ENCODE measurements around the gene KLC1.
"Not testable (repeated sequence)": the region's sequence is repeated elsewhere in the genome, so short reads cannot be mapped to it uniquely, and the experiment has no call there.

KLC1 gene

DNA sequence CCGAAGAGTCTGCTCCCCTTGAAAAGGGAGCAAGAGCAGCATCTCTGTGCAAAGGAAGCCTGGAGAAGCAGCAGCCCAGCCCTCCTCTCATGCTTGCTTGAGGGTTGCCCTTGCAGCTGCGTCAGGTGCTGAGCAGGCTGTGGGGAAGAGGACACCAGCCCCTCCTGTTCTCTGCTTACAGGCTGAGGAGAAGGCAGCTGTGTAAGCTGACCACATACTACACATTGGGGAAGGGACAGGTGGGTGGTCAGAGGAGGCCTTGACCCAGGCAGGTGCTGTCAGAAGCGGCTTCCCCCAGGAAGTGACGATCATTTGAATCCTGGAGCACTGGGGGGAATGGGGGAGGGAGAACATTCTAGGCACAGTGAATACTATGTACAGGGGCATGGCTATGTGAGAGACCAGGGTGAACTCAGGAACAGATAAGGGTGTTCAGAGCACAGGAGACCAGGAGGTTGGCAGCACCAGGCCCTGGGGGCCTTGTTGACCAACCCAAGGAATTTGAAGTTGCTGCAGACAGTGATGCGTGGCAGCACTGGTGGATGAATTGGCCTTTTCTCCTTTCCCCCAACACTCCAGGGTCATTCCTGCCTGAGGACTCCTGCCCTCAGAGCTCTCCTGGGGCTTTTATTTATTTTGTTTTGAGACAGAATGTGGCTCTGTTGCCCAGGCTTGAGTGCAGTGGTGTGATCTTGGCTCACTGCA lies 2.7 kb upstream of the KLC1 start:
- no peak for DNase-seq

GRCh38 chr14:103627073-103628025 lies 1.7 kb upstream of the KLC1 start:
- no peak for DNase-seq

- peak; percentile 30 for DNase-seq
Measured at GRCh38 chr14:103628221-103628683, 759 bp upstream of the KLC1 start.

DNA sequence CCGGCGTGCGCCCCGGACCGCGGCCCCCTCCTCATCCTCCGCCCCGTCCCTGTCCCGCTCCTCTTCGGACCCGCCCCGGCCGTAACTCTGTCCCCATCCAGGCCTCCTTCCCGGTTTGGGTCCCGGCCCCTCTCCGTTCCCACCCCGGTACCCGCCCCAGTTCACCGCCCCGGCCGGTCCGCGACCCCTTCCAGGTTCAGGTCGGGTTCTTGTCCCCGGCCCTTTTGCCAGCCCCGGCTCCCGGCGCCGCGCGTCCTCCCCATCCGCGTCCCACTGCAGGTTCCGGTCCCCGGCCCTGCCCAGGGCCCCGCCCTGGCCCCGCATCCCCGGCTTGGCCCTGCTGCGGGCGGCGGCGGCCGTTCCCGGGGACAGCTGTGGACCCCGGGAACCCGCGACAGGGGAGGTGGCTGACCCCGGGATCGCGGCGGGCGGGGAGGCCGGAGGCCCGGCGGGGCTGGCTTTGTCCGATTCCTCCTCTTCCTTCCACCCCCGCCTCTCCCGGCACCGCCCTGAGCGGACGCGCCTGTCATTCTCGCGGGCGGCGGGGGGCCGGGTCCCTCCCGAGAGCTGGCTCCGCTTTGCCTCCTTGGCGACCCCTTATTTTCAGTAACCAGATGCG lies 601 bp downstream of the KLC1 start:
- peak; percentile 45 for DNase-seq

GRCh38 chr14:103630364-103631108 lies 1.5 kb downstream of the KLC1 start:
- no peak for DNase-seq

- no peak for DNase-seq
Measured at GRCh38 chr14:103633391-103633790, 4.4 kb downstream of the KLC1 start.

DNA sequence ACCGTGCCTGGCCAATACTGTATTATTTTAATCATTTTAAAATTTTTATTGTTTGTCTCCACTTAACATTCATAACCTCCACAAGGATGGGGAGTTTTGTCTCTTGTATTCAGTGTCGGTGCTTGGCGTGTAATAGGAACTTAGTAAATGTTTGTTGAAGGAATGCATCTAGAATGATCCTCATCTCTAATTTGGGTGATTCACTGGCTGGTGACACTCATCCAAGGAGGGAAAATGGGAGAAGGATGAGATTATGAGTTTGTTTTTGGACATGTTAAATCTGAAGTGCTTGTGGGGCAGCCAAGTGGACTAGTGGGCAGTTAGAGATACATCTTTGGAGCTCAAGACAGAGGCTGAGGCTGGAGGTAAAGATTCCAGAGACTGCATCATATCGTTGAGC lies 5.1 kb downstream of the KLC1 start:
- no peak for DNase-seq

- DNase-seq, result no peak
Measured at GRCh38 chr14:103638594-103638993, 9.6 kb downstream of the KLC1 start.

DNA sequence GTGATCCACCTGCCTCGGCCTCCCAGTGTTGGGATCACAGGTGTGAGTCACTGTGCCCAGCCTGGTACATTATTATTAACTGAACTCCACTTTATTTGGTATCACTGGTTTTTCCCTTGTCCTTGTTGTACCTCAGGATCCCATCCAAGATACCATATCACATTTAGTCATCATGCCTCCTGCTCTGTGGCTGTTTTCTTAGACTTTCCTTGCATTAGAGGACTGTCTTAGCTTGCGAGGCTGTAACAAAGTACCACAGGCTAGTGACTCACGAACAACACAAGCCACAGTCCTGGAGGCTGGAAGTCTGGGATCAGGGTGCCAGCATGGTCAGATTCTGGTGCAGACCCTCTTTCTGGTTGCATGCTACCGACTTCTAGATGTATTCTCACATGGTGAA lies 12.2 kb downstream of the KLC1 start:
- no peak for DNase-seq

DNA sequence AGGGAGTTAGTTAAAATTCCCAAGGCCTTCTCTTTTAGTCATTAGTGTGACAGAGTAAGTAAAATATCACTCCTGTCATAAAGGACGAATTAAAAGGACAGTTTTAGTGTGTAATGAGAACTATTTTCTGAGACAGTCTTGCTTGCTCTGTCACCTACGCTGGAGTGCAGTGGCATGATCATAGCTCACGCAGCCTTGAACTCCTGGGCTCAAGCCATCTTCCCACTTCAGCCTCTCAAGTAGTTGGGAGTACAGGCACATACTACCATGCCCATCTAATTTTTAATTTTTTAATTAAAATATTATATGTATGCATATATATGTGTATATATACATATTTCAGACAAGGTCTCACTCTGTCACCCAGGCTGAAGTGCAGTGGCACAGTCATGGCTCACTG lies 17.2 kb downstream of the KLC1 start:
- DNase-seq, result no peak

DNA sequence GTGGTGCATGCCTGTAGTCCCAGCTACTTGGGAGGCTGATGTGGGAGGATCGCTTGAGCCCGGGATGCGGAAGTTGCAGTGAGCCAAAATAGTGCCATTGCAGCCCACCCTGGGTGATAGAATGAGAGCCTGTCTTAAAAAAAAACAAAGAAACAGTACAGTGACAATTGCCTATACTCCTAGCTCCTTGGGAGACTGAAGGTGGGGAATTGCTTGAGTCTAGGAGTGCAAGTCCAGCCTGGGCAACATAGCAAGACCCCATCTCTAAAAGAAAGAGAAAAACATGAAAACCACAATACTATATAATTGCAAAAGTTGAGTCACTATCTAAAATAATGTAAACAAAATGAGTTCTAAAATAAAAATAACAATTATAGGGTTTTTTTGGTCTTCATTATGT lies 20.0 kb downstream of the KLC1 start:
- no peak for DNase-seq

DNA sequence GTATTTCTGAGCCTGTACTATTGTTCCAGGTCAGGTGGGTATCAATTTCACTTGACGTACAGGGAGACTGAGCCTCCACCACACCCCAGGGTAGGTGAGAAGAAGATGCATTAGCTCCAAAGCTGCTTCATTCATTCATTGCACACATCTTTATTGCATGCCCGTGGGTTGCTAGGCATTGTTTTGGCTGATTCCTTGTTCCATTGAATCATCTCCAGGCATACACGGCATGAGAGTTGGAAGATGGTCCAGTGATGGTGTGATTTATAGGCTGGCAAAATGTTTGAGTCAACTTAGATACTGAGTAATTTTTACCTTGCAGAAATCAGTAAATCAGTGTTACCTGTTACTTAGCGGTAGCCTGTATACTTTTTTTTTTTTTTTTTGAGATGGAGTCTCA lies 21.2 kb downstream of the KLC1 start:
- DNase-seq, result no peak

- DNase-seq, result no peak
Measured at GRCh38 chr14:103651585-103651984, 22.6 kb downstream of the KLC1 start.

- DNase-seq, result no peak
Measured at GRCh38 chr14:103652806-103653205, 23.8 kb downstream of the KLC1 start.

DNA sequence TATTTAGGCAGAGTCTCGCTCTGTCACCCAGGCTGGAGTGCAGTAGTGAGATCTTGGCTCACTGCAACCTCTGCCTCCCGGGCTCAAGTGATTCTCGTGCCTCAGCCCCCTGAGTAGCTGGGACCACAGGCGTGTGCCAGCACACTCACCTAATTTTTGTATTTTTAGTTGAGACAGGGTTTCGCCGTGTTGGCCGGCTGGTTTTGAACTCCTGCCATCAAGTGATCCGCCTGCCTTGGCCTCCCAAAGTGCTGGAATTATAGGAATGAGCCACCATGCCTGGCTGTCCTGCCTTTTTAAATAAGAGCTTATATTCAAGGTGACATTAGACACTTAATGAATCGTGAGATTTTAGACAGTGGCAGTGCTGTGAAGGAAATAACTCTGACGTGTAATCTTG lies 24.3 kb downstream of the KLC1 start:
- DNase-seq, result not testable (repeated sequence)

DNA sequence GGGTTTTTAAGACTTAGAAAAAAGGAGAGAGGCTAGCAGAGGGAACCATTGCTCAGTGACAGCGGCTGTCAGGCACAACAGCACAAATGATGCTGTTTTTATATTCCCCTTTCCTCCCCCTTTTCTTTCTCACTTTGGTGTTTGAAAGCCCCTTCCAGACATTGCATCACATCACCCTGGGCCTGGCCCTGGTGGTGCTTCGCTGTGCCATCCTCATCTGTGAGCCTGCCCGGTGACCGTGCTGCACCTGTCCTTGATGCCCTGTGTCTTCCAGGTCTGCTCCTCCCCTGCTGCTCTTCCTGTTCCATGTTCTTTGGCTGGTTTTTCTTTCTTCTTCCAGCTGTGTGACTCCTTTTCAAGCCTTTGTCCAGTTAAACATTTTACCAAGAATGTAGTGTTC lies 24.8 kb downstream of the KLC1 start:
- DNase-seq, result no peak

DNA sequence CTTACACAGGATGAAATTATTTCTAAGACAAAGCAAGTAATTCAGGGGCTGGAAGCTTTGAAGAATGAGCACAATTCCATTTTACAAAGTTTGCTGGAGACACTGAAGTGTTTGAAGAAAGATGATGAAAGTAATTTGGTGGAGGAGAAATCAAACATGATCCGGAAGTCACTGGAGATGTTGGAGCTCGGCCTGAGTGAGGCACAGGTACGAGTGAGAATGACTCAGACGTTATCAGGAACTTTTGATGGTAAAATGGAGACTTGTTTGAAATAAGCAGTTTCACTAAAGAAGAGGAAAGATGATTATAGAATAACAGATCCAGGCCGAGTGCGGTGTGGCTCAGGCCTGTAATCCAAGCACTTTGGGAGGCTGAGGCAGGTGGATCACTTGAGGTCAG lies 25.6 kb downstream of the KLC1 start:
- no peak for DNase-seq

- DNase-seq, result no peak
Measured at GRCh38 chr14:103656031-103656755, 27.2 kb downstream of the KLC1 start.

GRCh38 chr14:103656756-103657133 lies 27.7 kb downstream of the KLC1 start:
- DNase-seq, result no peak

GRCh38 chr14:103657471-103657870 lies 28.5 kb downstream of the KLC1 start:
- DNase-seq, result no peak

GRCh38 chr14:103659631-103660030 lies 30.6 kb downstream of the KLC1 start:
- no peak for DNase-seq

GRCh38 chr14:103662029-103662428 lies 33.0 kb downstream of the KLC1 start:
- DNase-seq, result no peak
